GM12878 (cell line): ENCODE results near the gene THUMPD3.

Experiments
- BCL11A ChIP-seq: IDR thresholded peaks from 2 replicates; pipeline ENCODE4 v1.6.1; 2011; ENCODE audit warnings: low read depth, low read length
- CTCF ChIP-seq, 3 experiments: IDR thresholded peaks in 2 of 3; conservative IDR thresholded peaks in 1 of 3; 2 replicates each; pipeline ENCODE4 v1.5.1; 2011; ENCODE audit warnings: low read depth in 3 of 3, low read length in 3 of 3, mild to moderate bottlenecking in 3 of 3, control low read depth in 2 of 3, moderate library complexity in 2 of 3, inconsistent platforms in 1 of 3, mixed read lengths in 1 of 3; ENCODE audit not compliant: control insufficient read depth in 2 of 3, insufficient read depth in 1 of 3; ENCODE audit errors: extremely low read depth in 1 of 3
- E4F1 ChIP-seq: fragments of 450-650 bp; IDR thresholded peaks from 2 replicates; pipeline ENCODE4 v1.6.1; 2018; ENCODE audit warnings: borderline replicate concordance, mild to moderate bottlenecking; ENCODE audit not compliant: partially characterized antibody
- EP300 ChIP-seq, 2 experiments: fragments of 150-350 bp in 1 of 2; IDR thresholded peaks; 2 replicates each; pipeline ENCODE4 v1.6.1; 2011 to 2012; ENCODE audit warnings: low read depth in 2 of 2, low read length in 2 of 2, borderline replicate concordance in 1 of 2, improper control_type of control experiment in 1 of 2, inconsistent platforms in 1 of 2; ENCODE audit not compliant: control insufficient read depth in 1 of 2
- EZH2 ChIP-seq: IDR thresholded peaks from 2 replicates; pipeline ENCODE4 v1.6.1; 2012; ENCODE audit warnings: low read depth, mild to moderate bottlenecking, control low read depth, inconsistent platforms, low read length, borderline replicate concordance; ENCODE audit not compliant: control insufficient read depth
- MAX ChIP-seq: IDR thresholded peaks from 2 replicates; pipeline ENCODE4 v1.6.1; 2012; ENCODE audit warnings: low read depth, low read length, improper control_type of control experiment
- MXI1 ChIP-seq: fragments of 150-350 bp; IDR thresholded peaks from 2 replicates; pipeline ENCODE4 v1.6.1; 2011; ENCODE audit warnings: low read depth, mild to moderate bottlenecking, inconsistent platforms, low read length, improper control_type of control experiment
- NFYB ChIP-seq: IDR thresholded peaks from 2 replicates; pipeline ENCODE4 v1.6.1; 2011; ENCODE audit warnings: low read depth, mild to moderate bottlenecking, low read length, improper control_type of control experiment, moderate library complexity; ENCODE audit not compliant: insufficient read depth
- POLR2A ChIP-seq: IDR thresholded peaks from 2 replicates; pipeline ENCODE4 v1.6.1; 2011; ENCODE audit warnings: low read depth, mild to moderate bottlenecking, low read length
- RAD21 ChIP-seq: IDR thresholded peaks from 2 replicates; pipeline ENCODE4 v1.6.1; 2011; ENCODE audit warnings: mild to moderate bottlenecking, low read depth, low read length, moderate library complexity; ENCODE audit not compliant: insufficient read depth
- SUZ12 ChIP-seq: fragments of 200-600 bp; sonication (generic); IDR thresholded peaks from one replicate; pipeline ENCODE4 v1.6.1; 2018; ENCODE audit warnings: antibody characterized with exemption, mild to moderate bottlenecking; ENCODE audit not compliant: unreplicated experiment
- TAF1 ChIP-seq: IDR thresholded peaks from 2 replicates; pipeline ENCODE4 v1.6.1; 2011; ENCODE audit warnings: mild to moderate bottlenecking, low read depth, low read length, borderline replicate concordance
- TF ChIP-seq, protein P1 (sequence below): fragments of 450-650 bp; formaldehyde crosslinking; IDR thresholded peaks from 2 replicates; pipeline ENCODE4 v1.4.0; 2020; ENCODE audit warnings: mild to moderate bottlenecking, moderate library complexity

DNA sequence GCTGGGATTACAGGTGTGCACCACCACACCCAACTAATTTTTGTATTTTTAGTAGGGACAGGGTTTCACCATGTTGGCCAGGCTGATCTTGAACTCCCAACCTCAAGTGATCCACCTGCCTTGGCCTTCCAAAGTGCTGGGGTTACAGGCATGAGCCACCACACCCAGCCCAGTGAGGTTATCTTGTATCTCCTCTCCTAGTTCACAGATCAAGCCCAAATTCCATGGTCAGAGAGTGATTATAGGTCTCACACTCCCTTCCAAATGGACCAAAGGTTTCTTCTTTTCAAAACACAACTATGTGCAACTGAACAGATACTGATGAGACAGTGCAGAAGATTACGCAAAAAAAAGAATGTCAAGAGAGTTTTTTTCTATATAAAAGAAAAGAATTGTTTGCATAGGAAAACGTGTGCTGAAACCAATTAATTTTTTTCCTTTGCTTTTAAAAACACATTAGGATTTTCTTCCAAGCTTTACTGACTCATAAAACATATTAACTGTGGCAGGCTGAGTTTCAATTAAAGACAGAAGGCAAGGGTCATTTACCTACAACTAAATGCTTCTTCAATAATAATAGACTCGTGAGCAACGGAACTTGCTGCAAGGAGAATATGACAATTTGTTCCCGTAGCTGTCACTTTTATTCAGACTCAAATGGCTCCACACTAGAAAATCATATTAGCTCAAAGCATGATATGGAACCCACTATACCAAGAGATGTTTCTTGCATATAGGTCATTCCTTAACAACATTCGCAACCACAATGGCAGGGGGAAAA, 30.4 kb upstream of the THUMPD3 start:
- no peak for TF ChIP-seq MAX
- no peak for TF ChIP-seq CTCF (IDR thresholded peaks at IDR 0.05 in 2 of 3, conservative IDR thresholded peaks at IDR 0.05 in 1 of 3; ENCODE audit: control insufficient read depth in 2 of 3, extremely low read depth in 1 of 3, insufficient read depth in 1 of 3, low read depth in 3 of 3, low read length in 3 of 3)
- TF ChIP-seq BCL11A, result no peak
- TF ChIP-seq SUZ12, result no peak
- no peak for TF ChIP-seq NFYB
- no peak for TF ChIP-seq EP300 (IDR thresholded peaks at IDR 0.05; ENCODE audit: borderline replicate concordance in 1 of 2, control insufficient read depth in 1 of 2, low read depth in 2 of 2, low read length in 2 of 2)
- no peak for TF ChIP-seq EZH2
- no peak for TF ChIP-seq POLR2A
- TF ChIP-seq, protein P1, sequence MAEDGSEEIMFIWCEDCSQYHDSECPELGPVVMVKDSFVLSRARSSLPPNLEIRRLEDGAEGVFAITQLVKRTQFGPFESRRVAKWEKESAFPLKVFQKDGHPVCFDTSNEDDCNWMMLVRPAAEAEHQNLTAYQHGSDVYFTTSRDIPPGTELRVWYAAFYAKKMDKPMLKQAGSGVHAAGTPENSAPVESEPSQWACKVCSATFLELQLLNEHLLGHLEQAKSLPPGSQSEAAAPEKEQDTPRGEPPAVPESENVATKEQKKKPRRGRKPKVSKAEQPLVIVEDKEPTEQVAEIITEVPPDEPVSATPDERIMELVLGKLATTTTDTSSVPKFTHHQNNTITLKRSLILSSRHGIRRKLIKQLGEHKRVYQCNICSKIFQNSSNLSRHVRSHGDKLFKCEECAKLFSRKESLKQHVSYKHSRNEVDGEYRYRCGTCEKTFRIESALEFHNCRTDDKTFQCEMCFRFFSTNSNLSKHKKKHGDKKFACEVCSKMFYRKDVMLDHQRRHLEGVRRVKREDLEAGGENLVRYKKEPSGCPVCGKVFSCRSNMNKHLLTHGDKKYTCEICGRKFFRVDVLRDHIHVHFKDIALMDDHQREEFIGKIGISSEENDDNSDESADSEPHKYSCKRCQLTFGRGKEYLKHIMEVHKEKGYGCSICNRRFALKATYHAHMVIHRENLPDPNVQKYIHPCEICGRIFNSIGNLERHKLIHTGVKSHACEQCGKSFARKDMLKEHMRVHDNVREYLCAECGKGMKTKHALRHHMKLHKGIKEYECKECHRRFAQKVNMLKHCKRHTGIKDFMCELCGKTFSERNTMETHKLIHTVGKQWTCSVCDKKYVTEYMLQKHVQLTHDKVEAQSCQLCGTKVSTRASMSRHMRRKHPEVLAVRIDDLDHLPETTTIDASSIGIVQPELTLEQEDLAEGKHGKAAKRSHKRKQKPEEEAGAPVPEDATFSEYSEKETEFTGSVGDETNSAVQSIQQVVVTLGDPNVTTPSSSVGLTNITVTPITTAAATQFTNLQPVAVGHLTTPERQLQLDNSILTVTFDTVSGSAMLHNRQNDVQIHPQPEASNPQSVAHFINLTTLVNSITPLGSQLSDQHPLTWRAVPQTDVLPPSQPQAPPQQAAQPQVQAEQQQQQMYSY (CRISPR knock-in tag), result no peak
- TF ChIP-seq MXI1, result no peak
- TF ChIP-seq RAD21, result no peak
- TF ChIP-seq TAF1, result no peak
- TF ChIP-seq E4F1, result no peak
